Trophoblast cell (in vitro differentiated cells and primary cell): ENCODE results near the gene PLBD1.

Source experiments
- DNase-seq, 2 donors: peaks; one replicate each; pipeline ENCODE4 v3.0.0-alpha.2; 2016
- H2AFZ ChIP-seq: 2 replicates; pipeline ENCODE4 v1.6.1; 2013; ENCODE audit warnings: low read length, moderate library complexity, mild to moderate bottlenecking; ENCODE audit not compliant: insufficient read depth, poor library complexity
- H2AK5ac ChIP-seq: 2 replicates; pipeline ENCODE4 v1.6.1; 2013; ENCODE audit warnings: mild to moderate bottlenecking, low read length
- H2BK120ac ChIP-seq: 2 replicates; pipeline ENCODE4 v1.6.1; 2013; ENCODE audit warnings: low read length, mild to moderate bottlenecking, moderate library complexity; ENCODE audit not compliant: insufficient read depth, poor library complexity
- H2BK12ac ChIP-seq: 2 replicates; pipeline ENCODE4 v1.6.1; 2013; ENCODE audit warnings: mild to moderate bottlenecking, low read length, moderate library complexity
- H2BK5ac ChIP-seq: 2 replicates; pipeline ENCODE4 v1.6.1; 2013; ENCODE audit warnings: low read length, low read depth, moderate library complexity, mild to moderate bottlenecking; ENCODE audit not compliant: poor library complexity
- H3K14ac ChIP-seq: 2 replicates; pipeline ENCODE4 v1.6.1; 2013; ENCODE audit warnings: mild to moderate bottlenecking, low read length
- H3K18ac ChIP-seq: 2 replicates; pipeline ENCODE4 v1.6.1; 2013; ENCODE audit warnings: mild to moderate bottlenecking, low read length
- H3K23ac ChIP-seq: 2 replicates; pipeline ENCODE4 v1.6.1; 2013; ENCODE audit warnings: low read length
- H3K27ac ChIP-seq: 2 replicates; pipeline ENCODE4 v1.5.1; 2013; ENCODE audit warnings: low read depth, mild to moderate bottlenecking, inconsistent platforms, low read length, moderate library complexity
- H3K27me3 ChIP-seq: 2 replicates; pipeline ENCODE4 v1.6.1; 2013; ENCODE audit warnings: inconsistent platforms, mild to moderate bottlenecking, low read length, moderate library complexity; ENCODE audit not compliant: insufficient read depth
- H3K36me3 ChIP-seq, 2 experiments: 1 replicate in 1 of 2; 2 replicates in 1 of 2; pipeline ENCODE4 v1.6.1; 2013; ENCODE audit warnings: low read length in 2 of 2, mild to moderate bottlenecking in 2 of 2, moderate library complexity in 1 of 2; ENCODE audit not compliant: insufficient read depth in 2 of 2, control insufficient read depth in 1 of 2
- H3K4ac ChIP-seq: 2 replicates; pipeline ENCODE4 v1.6.1; 2013; ENCODE audit warnings: low read depth, mild to moderate bottlenecking, low read length, moderate library complexity
- H3K4me1 ChIP-seq, 2 experiments: 1 replicate in 1 of 2; 2 replicates in 1 of 2; pipeline ENCODE4 v1.6.1; 2013; ENCODE audit warnings: low read length in 2 of 2, mild to moderate bottlenecking in 2 of 2, moderate library complexity in 1 of 2; ENCODE audit not compliant: insufficient read depth in 2 of 2, control insufficient read depth in 1 of 2
- H3K4me2 ChIP-seq: 2 replicates; pipeline ENCODE4 v1.6.1; 2013; ENCODE audit warnings: inconsistent platforms, mild to moderate bottlenecking, low read length, moderate library complexity
- H3K4me3 ChIP-seq: 2 replicates; pipeline ENCODE4 v1.5.1; 2013; ENCODE audit warnings: mild to moderate bottlenecking, low read depth, low read length, inconsistent platforms
- H3K79me1 ChIP-seq: one replicate; pipeline ENCODE4 v1.6.1; 2013; ENCODE audit warnings: low read length
- H3K79me2 ChIP-seq: 2 replicates; pipeline ENCODE4 v1.6.1; 2013; ENCODE audit warnings: low read length, mild to moderate bottlenecking; ENCODE audit not compliant: control insufficient read depth, insufficient read depth, poor library complexity
- H3K9ac ChIP-seq: 2 replicates; pipeline ENCODE4 v1.6.1; 2013; ENCODE audit warnings: mild to moderate bottlenecking, low read length
- H3K9me3 ChIP-seq: 2 replicates; pipeline ENCODE4 v1.6.1; 2013; ENCODE audit warnings: low read depth, mild to moderate bottlenecking, control low read depth, inconsistent platforms, low read length; ENCODE audit not compliant: insufficient read depth
- H4K12ac ChIP-seq: 2 replicates; pipeline ENCODE4 v1.6.1; 2013; ENCODE audit warnings: low read depth, mild to moderate bottlenecking, low read length, moderate library complexity
- H4K8ac ChIP-seq: 2 replicates; pipeline ENCODE4 v1.6.1; 2013; ENCODE audit warnings: low read depth, mild to moderate bottlenecking, low read length, moderate library complexity
- H4K91ac ChIP-seq: one replicate; pipeline ENCODE4 v1.6.1; 2013; ENCODE audit warnings: low read depth, mild to moderate bottlenecking, low read length, moderate library complexity
- WGBS: extraction: QIAGEN DNeasy Blood & Tissue Kit; methylation state at CpG from one replicate; pipeline ENCODE4 v1.1.7; 2013; ENCODE audit warnings: missing lambda C conversion rate; ENCODE audit not compliant: insufficient read length, insufficient coverage; ENCODE audit errors: extremely low coverage; 5-methylcytosine and 5-hydroxymethylcytosine counted together

PLBD1 gene

DNA sequence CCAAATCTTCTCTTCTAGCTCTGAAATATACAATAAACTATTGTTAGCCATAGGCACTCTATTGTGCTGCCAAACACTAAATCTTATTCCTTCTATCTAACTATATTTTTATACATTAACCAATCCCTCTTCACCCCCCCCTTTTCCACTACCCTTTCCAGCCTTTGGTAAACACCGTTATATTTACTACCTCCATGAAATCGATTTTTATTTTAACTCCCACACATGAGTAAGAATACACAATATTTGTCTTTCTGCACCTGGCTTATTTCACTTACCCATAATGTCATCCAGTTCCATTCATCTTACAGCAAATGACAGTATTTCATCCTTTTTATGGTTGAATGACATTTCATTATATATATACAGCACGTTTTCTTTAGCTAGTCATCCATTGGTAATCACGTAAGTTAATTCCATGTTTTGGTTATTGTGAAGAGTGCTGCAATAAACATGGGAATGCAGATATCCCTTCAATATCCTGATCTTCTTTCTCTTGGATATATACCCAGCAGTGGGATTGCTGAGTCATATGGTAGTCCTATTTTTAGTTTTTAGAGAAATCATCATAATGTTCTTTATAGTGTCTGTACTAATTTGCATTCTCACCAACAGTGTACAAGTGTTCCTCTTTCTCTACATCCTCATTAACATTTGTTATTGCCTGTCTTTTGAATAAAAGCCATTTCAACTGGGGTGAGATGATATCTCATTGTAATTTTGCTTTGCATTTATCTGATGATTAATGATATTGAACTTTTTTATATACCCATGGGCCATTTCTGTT lies 34.2 kb upstream of the PLBD1 start:
- Histone ChIP-seq H3K23ac (no peak overlapping the region), H3K4me3 (no peak overlapping the region), H4K12ac (no peak overlapping the region), H4K8ac (no peak overlapping the region), H2BK120ac (no peak overlapping the region), H2AFZ (no peak overlapping the region), H3K14ac (no peak overlapping the region), H3K4me2 (no peak overlapping the region), H3K27ac (no peak overlapping the region), H3K9ac (no peak overlapping the region), H3K27me3 (no peaks in the 10 kb centered on the region), H3K79me2 (no peaks in the 10 kb centered on the region), H3K79me1 (no peaks in the 10 kb centered on the region), H2BK5ac (no peak overlapping the region), H3K9me3 (no peaks in the 10 kb centered on the region), H2AK5ac (no peak overlapping the region), H3K18ac (no peak overlapping the region), H3K4ac (no peak overlapping the region), H2BK12ac (no peak overlapping the region), H3K36me3 (no peaks in the 10 kb centered on the region), H3K4me1 (no peaks in the 10 kb centered on the region), H4K91ac (no peak overlapping the region)
- WGBS = 100% methylated on average over 1 of the region's 4 CpGs
- no peak for DNase-seq

GRCh38 chr12:14597480-14597879 lies 29.8 kb upstream of the PLBD1 start:
- Histone ChIP-seq H3K18ac (no peak overlapping the region), H3K9ac (no peak overlapping the region)

GRCh38 chr12:14591719-14592118 lies 24.0 kb upstream of the PLBD1 start:
- no peaks in the 10 kb centered on the region for H3K27me3 ChIP-seq
- H3K14ac ChIP-seq = no peak overlapping the region
- no peak overlapping the region for H2BK12ac ChIP-seq
- H4K12ac ChIP-seq = no peak overlapping the region
- H3K79me2 ChIP-seq = no peaks in the 10 kb centered on the region
- no peak overlapping the region for H3K18ac ChIP-seq
- H3K4me1 ChIP-seq = no peaks in the 10 kb centered on the region
- no peak overlapping the region for H2AK5ac ChIP-seq
- H3K79me1 ChIP-seq = no peaks in the 10 kb centered on the region
- H3K4me3 ChIP-seq = no peak overlapping the region
- H3K23ac ChIP-seq = no peak overlapping the region
- no peak overlapping the region for H4K91ac ChIP-seq
- H2BK5ac ChIP-seq = no peak overlapping the region
- WGBS = no CpG with 5 or more reads among the region's 1 CpG
- no peak overlapping the region for H2AFZ ChIP-seq
- H2BK120ac ChIP-seq = no peak overlapping the region
- no peak overlapping the region for H4K8ac ChIP-seq
- no peak overlapping the region for H3K4ac ChIP-seq
- DNase-seq = no peak
- H3K9me3 ChIP-seq = peaks cover 2% of the 10 kb centered on the region
- no peak overlapping the region for H3K27ac ChIP-seq
- H3K4me2 ChIP-seq = no peak overlapping the region
- H3K9ac ChIP-seq = no peak overlapping the region
- H3K36me3 ChIP-seq = no peaks in the 10 kb centered on the region

More at GRCh38 chr12:14597480-14597879, 29.8 kb upstream of the PLBD1 start:
- Histone ChIP-seq H2BK120ac (no peak overlapping the region), H4K8ac (no peak overlapping the region), H2AFZ (no peak overlapping the region), H2BK12ac (no peak overlapping the region), H3K27ac (no peak overlapping the region), H3K4me2 (no peak overlapping the region), H3K79me2 (no peaks in the 10 kb centered on the region), H3K4ac (no peak overlapping the region), H3K36me3 (no peaks in the 10 kb centered on the region), H3K9me3 (no peaks in the 10 kb centered on the region), H3K4me1 (no peaks in the 10 kb centered on the region), H3K23ac (no peak overlapping the region), H4K12ac (no peak overlapping the region), H2BK5ac (no peak overlapping the region), H3K79me1 (no peaks in the 10 kb centered on the region), H3K27me3 (no peaks in the 10 kb centered on the region), H3K14ac (no peak overlapping the region), H3K4me3 (no peak overlapping the region), H4K91ac (no peak overlapping the region), H2AK5ac (no peak overlapping the region)
- no peak for DNase-seq
- no CpG with 5 or more reads among the region's 3 CpGs for WGBS

DNA sequence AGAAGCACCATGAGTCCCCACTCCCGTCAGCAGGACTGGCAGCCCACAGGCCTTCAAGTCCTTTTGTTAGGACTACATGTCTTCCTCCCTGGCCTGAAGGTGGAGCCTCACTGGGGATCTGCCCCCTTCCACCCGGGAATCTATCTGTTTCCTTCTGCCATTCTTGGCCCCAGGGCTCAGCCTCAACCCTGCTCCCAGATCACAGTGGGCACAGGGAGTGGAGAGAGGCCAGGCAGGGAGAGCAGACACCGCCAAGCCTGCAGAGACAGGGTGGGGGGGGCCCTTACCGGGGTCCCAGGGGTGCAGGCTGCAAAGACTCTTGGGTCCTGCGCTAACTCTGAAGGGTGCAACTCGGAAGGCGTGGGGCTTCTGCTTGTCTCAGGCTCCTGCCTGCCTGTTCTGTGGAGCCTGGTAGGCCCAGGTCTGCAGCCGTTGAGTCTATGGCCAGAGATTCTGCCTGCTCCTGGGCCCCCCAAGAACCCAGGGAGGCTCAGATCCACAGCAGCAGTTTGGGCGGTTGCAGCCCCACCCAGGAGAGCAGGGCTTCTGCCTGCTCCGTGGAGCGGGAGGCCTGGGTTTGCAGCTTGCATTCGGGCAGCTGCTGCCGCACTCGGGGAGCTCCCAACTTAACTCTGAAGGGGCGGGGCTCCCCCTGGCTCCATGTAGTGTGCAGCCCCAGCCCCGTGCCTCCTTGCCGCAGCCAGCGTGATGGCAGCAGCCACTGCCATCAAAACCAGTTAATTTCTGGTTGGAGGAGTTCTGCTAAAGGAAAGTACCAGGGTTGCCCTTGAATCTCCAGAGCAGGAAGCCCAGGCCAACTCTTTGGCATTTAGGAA lies 21.7 kb upstream of the PLBD1 start:
- no peaks in the 10 kb centered on the region for H3K27me3 ChIP-seq

More for the DNA sequence above, 21.7 kb upstream of the PLBD1 start:
- Histone ChIP-seq H2BK120ac (no peak overlapping the region), H3K79me1 (no peaks in the 10 kb centered on the region), H3K36me3 (no peaks in the 10 kb centered on the region), H3K4me2 (no peak overlapping the region), H3K9ac (no peak overlapping the region), H3K4me3 (no peak overlapping the region), H4K91ac (no peak overlapping the region), H3K9me3 (peaks cover 2% of the 10 kb centered on the region), H3K4ac (no peak overlapping the region), H3K18ac (no peak overlapping the region), H4K8ac (no peak overlapping the region), H3K4me1 (no peaks in the 10 kb centered on the region), H2BK5ac (no peak overlapping the region), H3K14ac (no peak overlapping the region), H3K79me2 (no peaks in the 10 kb centered on the region), H2AFZ (no peak overlapping the region), H2AK5ac (no peak overlapping the region), H4K12ac (no peak overlapping the region), H2BK12ac (no peak overlapping the region), H3K23ac (no peak overlapping the region), H3K27ac (no peak overlapping the region)
- no CpG with 5 or more reads among the region's 18 CpGs for WGBS
- DNase-seq = no peak
